GM23248 (cell line): Measurements from ENCODE around the gene BPGM.

Experiments used
- EZH2 ChIP-seq: fragments of 200-600 bp; sonication (generic); IDR thresholded peaks from 2 replicates; pipeline ENCODE4 v1.6.1; 2018; ENCODE audit warnings: antibody characterized with exemption, mild to moderate bottlenecking; ENCODE audit not compliant: insufficient read depth, poor library complexity, severe bottlenecking
- EZH2phosphoT487 ChIP-seq: fragments of 200-600 bp; sonication (generic); IDR thresholded peaks from 2 replicates; pipeline ENCODE4 v1.6.1; 2018; ENCODE audit warnings: antibody characterized with exemption, moderate library complexity, mild to moderate bottlenecking, low read depth; ENCODE audit not compliant: insufficient read depth

- no peak for TF ChIP-seq EZH2phosphoT487
- no peak for TF ChIP-seq EZH2
Observed at GRCh38 chr7:134690016-134690415, 43.4 kb downstream of the BPGM start.
